ENCODE results near the gene JMJD8. TPM values are rescaled to one million over a fixed set of nuclear protein-coding genes. Genes with fewer than 3 reads are reported as not detected.

JMJD8 gene
- total RNA-seq, 1 donor from 2014 or later = 52.2 TPM

- no peak for DNase-seq (ENCODE audit: low spot score, unreplicated experiment)
- H3K4me1 Mint-ChIP-seq (ENCODE audit: low read depth) = peaks cover 17% of the 10 kb centered on the region
- H3K27ac Mint-ChIP-seq = no peak overlapping the region
- peaks cover 4% of the 10 kb centered on the region for H3K36me3 Mint-ChIP-seq (ENCODE audit: insufficient read depth)
- no peak for TF ChIP-seq CTCF (IDR thresholded peaks at IDR 0.05; ENCODE audit: unreplicated experiment)
- H3K4me3 Mint-ChIP-seq (ENCODE audit: low read depth) = peak overlapping the region; percentile 31
- H3K27me3 Mint-ChIP-seq = no peaks in the 10 kb centered on the region
- H3K9me3 Mint-ChIP-seq (ENCODE audit: low read depth) = no peaks in the 10 kb centered on the region
Observed at GRCh38 chr16:632486-633335, 51.4 kb downstream of the JMJD8 start.

DNA sequence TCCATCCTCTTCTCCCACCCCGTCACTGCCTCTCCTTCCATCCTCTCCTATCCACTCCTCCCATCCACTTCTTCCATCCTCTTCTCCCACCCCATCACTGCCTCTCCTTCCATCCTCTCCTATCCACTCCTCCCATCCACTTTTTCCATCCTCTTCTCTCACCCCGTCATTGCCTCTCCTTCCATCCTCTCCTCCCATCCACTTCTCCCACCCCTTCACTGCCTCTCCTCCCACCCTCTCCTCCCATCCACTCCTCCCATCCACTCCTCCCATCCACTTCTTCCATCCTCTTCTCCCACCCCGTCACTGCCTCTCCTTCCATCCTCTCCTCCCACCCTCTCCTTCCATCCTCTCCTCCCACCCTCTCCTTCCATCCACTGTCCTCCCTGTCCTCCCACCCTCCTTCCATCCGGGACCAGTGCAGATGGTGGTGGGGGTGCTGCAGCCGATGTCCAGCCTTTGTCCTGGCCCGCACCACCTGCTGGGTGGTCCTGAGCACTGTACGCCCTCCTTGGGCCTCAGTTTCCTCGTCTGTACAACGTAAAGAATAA lies 52.3 kb downstream of the JMJD8 start:
- peak overlapping the region; percentile 55 for H3K4me3 Mint-ChIP-seq (ENCODE audit: low read depth)
- peaks cover 4% of the 10 kb centered on the region for H3K36me3 Mint-ChIP-seq (ENCODE audit: insufficient read depth)
- no peaks in the 10 kb centered on the region for H3K27me3 Mint-ChIP-seq
- H3K4me1 Mint-ChIP-seq (ENCODE audit: low read depth) = peaks cover 16% of the 10 kb centered on the region
- H3K9me3 Mint-ChIP-seq (ENCODE audit: low read depth) = no peaks in the 10 kb centered on the region
- no peak overlapping the region for H3K27ac Mint-ChIP-seq
- DNase-seq (ENCODE audit: low spot score, unreplicated experiment) = no peak
- TF ChIP-seq CTCF (IDR thresholded peaks at IDR 0.05; ENCODE audit: unreplicated experiment) = no peak

Other genes starting within 250 kb of the JMJD8 start
- gene CAPN15, start 156.6 kb downstream of the JMJD8 start, total RNA-seq = 53.9 and 57.4 TPM in 2 replicates
- not detected in 2 replicates for gene PRR35, start 123.9 kb downstream of the JMJD8 start, total RNA-seq
- gene NHLRC4, start 117.3 kb downstream of the JMJD8 start, total RNA-seq = 0.51 and 1.4 TPM in 2 replicates
- 109 TPM in 2 replicates for gene PIGQ, start 114.4 kb downstream of the JMJD8 start, total RNA-seq
- gene RAB40C, start 94.3 kb downstream of the JMJD8 start, total RNA-seq = 29.0 and 30.6 TPM in 2 replicates
- gene WFIKKN1, start 53.3 kb downstream of the JMJD8 start, total RNA-seq = 37.2 and 42.8 TPM in 2 replicates
- 59.3 and 64.0 TPM in 2 replicates for gene METTL26, start 48.0 kb downstream of the JMJD8 start, total RNA-seq
- gene MCRIP2, start 42.5 kb downstream of the JMJD8 start, total RNA-seq = 26.3 and 31.4 TPM in 2 replicates
- 109 and 117 TPM in 2 replicates for gene WDR90, start 35.0 kb downstream of the JMJD8 start, total RNA-seq
- 153 and 167 TPM in 2 replicates for gene RHOT2, start 16.2 kb downstream of the JMJD8 start, total RNA-seq
- gene RHBDL1, start 8.7 kb downstream of the JMJD8 start, total RNA-seq = 5.0 and 5.2 TPM in 2 replicates
- 76.8 and 87.1 TPM in 2 replicates for gene STUB1, start 3.9 kb downstream of the JMJD8 start, total RNA-seq
- gene WDR24, start 6.1 kb upstream of the JMJD8 start, total RNA-seq = 18.1 and 18.9 TPM in 2 replicates
- 4.3 TPM in 2 replicates for gene FBXL16, start 21.5 kb upstream of the JMJD8 start, total RNA-seq
- 98.6 and 107 TPM in 2 replicates for gene METRN, start 30.8 kb upstream of the JMJD8 start, total RNA-seq
- 44.2 and 44.9 TPM in 2 replicates for gene ANTKMT, start 36.8 kb upstream of the JMJD8 start, total RNA-seq
- 2.5 and 3.2 TPM in 2 replicates for gene CCDC78, start 42.1 kb upstream of the JMJD8 start, total RNA-seq
- 8.1 and 9.2 TPM in 2 replicates for gene HAGHL, start 42.8 kb upstream of the JMJD8 start, total RNA-seq
- gene CIAO3, start 56.7 kb upstream of the JMJD8 start, total RNA-seq = 44.0 and 46.5 TPM in 2 replicates
- gene MSLN, start 76.4 kb upstream of the JMJD8 start, total RNA-seq = 0.50 TPM in 1 of 2 replicates, not detected in the other
- 23.5 and 26.8 TPM in 2 replicates for gene RPUSD1, start 104.0 kb upstream of the JMJD8 start, total RNA-seq
- 90.0 and 99.3 TPM in 2 replicates for gene CHTF18, start 104.3 kb upstream of the JMJD8 start, total RNA-seq
- gene GNG13, start 116.4 kb upstream of the JMJD8 start, total RNA-seq = not detected in 2 replicates

All from progenitor cell of endocrine pancreas (in vitro differentiated cells).